ENCODE measurements around the gene LTK.

LTK gene

GRCh38 chr15:41465822-41466421, 47.7 kb downstream of the LTK start:
- Histone ChIP-seq H3K4me3 (replicated peaks; ENCODE audit: low read depth, low read length) (no peak overlapping the region), H3K36me3 (ENCODE audit: control insufficient read depth, insufficient read depth, low read length) (peaks cover 4% of the 10 kb centered on the region), H3K27me3 (replicated peaks; ENCODE audit: control insufficient read depth, insufficient read depth, low read length) (no peaks in the 10 kb centered on the region)
- DNase-seq (ENCODE audit: extremely low read depth, insufficient read length): no peak
- peak; percentile 99 for TF ChIP-seq CTCF (IDR thresholded peaks at IDR 0.05; ENCODE audit: insufficient read depth, low read length, poor library complexity, severe bottlenecking)

DNA sequence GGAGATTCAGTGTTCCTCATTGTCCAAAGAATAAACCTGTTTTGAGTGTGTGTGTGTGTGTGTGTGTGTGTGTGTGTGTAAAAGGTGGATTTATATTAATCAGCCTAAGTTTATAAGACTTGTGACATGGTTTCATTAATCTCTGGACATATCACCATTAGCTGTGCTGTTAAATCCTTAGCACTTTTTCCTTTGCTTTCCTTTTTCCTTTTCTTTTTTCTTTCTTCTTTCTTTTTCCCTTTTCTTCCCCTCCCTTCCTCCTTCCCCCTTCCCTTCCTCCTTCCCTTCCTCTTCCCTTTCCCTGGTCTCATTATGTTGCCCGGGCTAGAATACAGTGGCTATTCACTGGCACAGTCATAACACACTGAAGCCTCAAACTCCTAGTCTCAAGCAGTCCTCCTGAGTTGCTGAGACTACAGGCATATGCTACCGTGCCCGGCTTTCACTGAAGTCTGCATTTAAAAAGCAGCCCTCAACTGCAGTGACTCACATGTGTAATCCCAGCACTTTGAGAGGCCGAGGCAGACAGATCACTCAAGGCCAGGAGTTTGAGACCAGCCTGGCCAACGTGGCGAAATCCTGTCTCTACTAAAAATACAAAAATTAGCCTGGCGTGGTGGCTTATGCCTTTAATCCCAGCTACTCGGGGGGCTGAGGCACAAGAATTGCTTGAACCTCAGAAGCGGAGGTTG, 48.6 kb downstream of the LTK start:
- Histone ChIP-seq H3K4me3 (replicated peaks; ENCODE audit: low read depth, low read length) (no peak overlapping the region), H3K27me3 (replicated peaks; ENCODE audit: control insufficient read depth, insufficient read depth, low read length) (no peaks in the 10 kb centered on the region), H3K36me3 (ENCODE audit: control insufficient read depth, insufficient read depth, low read length) (peaks cover 3% of the 10 kb centered on the region)
- no peak for DNase-seq (ENCODE audit: extremely low read depth, insufficient read length)
- no peak for TF ChIP-seq CTCF (IDR thresholded peaks at IDR 0.05; ENCODE audit: insufficient read depth, low read length, poor library complexity, severe bottlenecking)

- TF ChIP-seq CTCF (IDR thresholded peaks at IDR 0.05; ENCODE audit: insufficient read depth, low read length, poor library complexity, severe bottlenecking): no peak
- Histone ChIP-seq H3K27me3 (replicated peaks; ENCODE audit: control insufficient read depth, insufficient read depth, low read length) (no peaks in the 10 kb centered on the region), H3K36me3 (ENCODE audit: control insufficient read depth, insufficient read depth, low read length) (peaks cover 4% of the 10 kb centered on the region), H3K4me3 (replicated peaks; ENCODE audit: low read depth, low read length) (no peak overlapping the region)
- no peak for DNase-seq (ENCODE audit: extremely low read depth, insufficient read length)
Observed at GRCh38 chr15:41462084-41462795, 51.4 kb downstream of the LTK start.
